GM19455 (cell line): ENCODE results near the gene NPAS2.

Experiments used
- ATAC-seq: cut with Tn5 transposase; IDR thresholded peaks from one replicate; pipeline ENCODE4 v1.9.1; 2021; ENCODE audit not compliant: unreplicated experiment

NPAS2 gene

GRCh38 chr2:100793982-100794381 lies 26.0 kb upstream of the NPAS2 start:
- no peak for ATAC-seq

- no peak for ATAC-seq
Observed at GRCh38 chr2:100796499-100797100, 23.3 kb upstream of the NPAS2 start.

GRCh38 chr2:100799686-100800085 lies 20.3 kb upstream of the NPAS2 start:
- ATAC-seq = no peak

GRCh38 chr2:100800915-100801314 lies 19.0 kb upstream of the NPAS2 start:
- ATAC-seq = no peak

- ATAC-seq = no peak
Observed at GRCh38 chr2:100801402-100801801, 18.5 kb upstream of the NPAS2 start.

- ATAC-seq = no peak
Observed at GRCh38 chr2:100802066-100802465, 17.9 kb upstream of the NPAS2 start.

GRCh38 chr2:100803334-100803733 lies 16.6 kb upstream of the NPAS2 start:
- ATAC-seq = no peak

GRCh38 chr2:100806550-100806949 lies 13.4 kb upstream of the NPAS2 start:
- no peak for ATAC-seq

- no peak for ATAC-seq
Observed at GRCh38 chr2:100807707-100808106, 12.2 kb upstream of the NPAS2 start.

- ATAC-seq = no peak
Observed at GRCh38 chr2:100808582-100808981, 11.4 kb upstream of the NPAS2 start.

- no peak for ATAC-seq
Observed at GRCh38 chr2:100809506-100809905, 10.4 kb upstream of the NPAS2 start.

- no peak for ATAC-seq
Observed at GRCh38 chr2:100810603-100811145, 9.3 kb upstream of the NPAS2 start.

GRCh38 chr2:100812116-100812515 lies 7.8 kb upstream of the NPAS2 start:
- ATAC-seq = no peak

- no peak for ATAC-seq
Observed at GRCh38 chr2:100812573-100812972, 7.4 kb upstream of the NPAS2 start.

- ATAC-seq = no peak
Observed at GRCh38 chr2:100813527-100813926, 6.4 kb upstream of the NPAS2 start.

GRCh38 chr2:100814043-100814442 lies 5.9 kb upstream of the NPAS2 start:
- ATAC-seq = no peak

- ATAC-seq = no peak
Observed at GRCh38 chr2:100814453-100814852, 5.5 kb upstream of the NPAS2 start.

- no peak for ATAC-seq
Observed at GRCh38 chr2:100817388-100817985, 2.5 kb upstream of the NPAS2 start.

- ATAC-seq = no peak
Observed at GRCh38 chr2:100818003-100818605, 1.8 kb upstream of the NPAS2 start.

- no peak for ATAC-seq
Observed at GRCh38 chr2:100818606-100819369, 1.2 kb upstream of the NPAS2 start.

- no peak for ATAC-seq
Observed at GRCh38 chr2:100820273-100820522, 259 bp downstream of the NPAS2 start.
